ENCODE data around the gene KIF6.

Gene KIF6

GRCh38 chr6:39377539-39377950 lies 347.7 kb downstream of the KIF6 start:
- DNase-seq (ENCODE audit: low read depth), result no peak

- DNase-seq (ENCODE audit: low read depth), result no peak
These were observed 349.8 kb downstream of the KIF6 start for GRCh38 chr6:39375405-39375804.

GRCh38 chr6:39370390-39370789 lies 354.8 kb downstream of the KIF6 start:
- DNase-seq (ENCODE audit: low read depth), result no peak

- DNase-seq (ENCODE audit: low read depth), result no peak
These were observed 355.2 kb downstream of the KIF6 start for GRCh38 chr6:39369987-39370386.

- no peak for DNase-seq (ENCODE audit: low read depth)
These were observed 357.5 kb downstream of the KIF6 start for GRCh38 chr6:39367700-39368099.

- no peak for DNase-seq (ENCODE audit: low read depth)
These were observed 358.1 kb downstream of the KIF6 start for GRCh38 chr6:39366931-39367618.

GRCh38 chr6:39365281-39366074 lies 359.7 kb downstream of the KIF6 start:
- no peak for DNase-seq (ENCODE audit: low read depth)

- no peak for DNase-seq (ENCODE audit: low read depth)
These were observed 361.9 kb downstream of the KIF6 start for GRCh38 chr6:39363280-39363679.

- DNase-seq (ENCODE audit: low read depth), result no peak
These were observed 362.7 kb downstream of the KIF6 start for GRCh38 chr6:39362487-39362865.

- no peak for DNase-seq (ENCODE audit: low read depth)
These were observed 363.3 kb downstream of the KIF6 start for GRCh38 chr6:39361657-39362486.

GRCh38 chr6:39360378-39360777 lies 364.8 kb downstream of the KIF6 start:
- DNase-seq (ENCODE audit: low read depth), result no peak

GRCh38 chr6:39357998-39358686 lies 367.1 kb downstream of the KIF6 start:
- no peak for DNase-seq (ENCODE audit: low read depth)

- no peak for DNase-seq (ENCODE audit: low read depth)
These were observed 371.4 kb downstream of the KIF6 start for GRCh38 chr6:39353698-39354315.

- no peak for DNase-seq (ENCODE audit: low read depth)
These were observed 374.3 kb downstream of the KIF6 start for GRCh38 chr6:39350723-39351505.

GRCh38 chr6:39348740-39349139 lies 376.5 kb downstream of the KIF6 start:
- no peak for DNase-seq (ENCODE audit: low read depth)

- peak; percentile 25 for DNase-seq (ENCODE audit: low read depth)
These were observed 377.2 kb downstream of the KIF6 start for GRCh38 chr6:39347906-39348585.

GRCh38 chr6:39347206-39347605 lies 378.0 kb downstream of the KIF6 start:
- no peak for DNase-seq (ENCODE audit: low read depth)

- no peak for DNase-seq (ENCODE audit: low read depth)
These were observed 380.4 kb downstream of the KIF6 start for GRCh38 chr6:39344821-39345280.

- DNase-seq (ENCODE audit: low read depth), result no peak
These were observed 381.8 kb downstream of the KIF6 start for GRCh38 chr6:39343396-39343870.
